Measurements from ENCODE around the gene MEI1.
A peak's percentile ranks its signal among the peaks of the same experiment; 100 is the strongest.
"Not testable (repeated sequence)": the region's sequence is repeated elsewhere in the genome, so short reads cannot be mapped to it uniquely, and the experiment has no call there.

Gene MEI1

GRCh38 chr22:41828516-41828915 lies 129.2 kb downstream of the MEI1 start:
- H3K36me3 ChIP-seq (ENCODE audit: insufficient read depth, low read length): no peaks in the 10 kb centered on the region
- H3K9me3 ChIP-seq (replicated peaks; ENCODE audit: low read length): no peaks in the 10 kb centered on the region
- H3K9ac ChIP-seq (ENCODE audit: low read depth, low read length): no peak overlapping the region
- no peak overlapping the region for H3K4me2 ChIP-seq (ENCODE audit: low read length)
- no peaks in the 10 kb centered on the region for H3K27me3 ChIP-seq (ENCODE audit: control insufficient read depth, insufficient read depth, low read length)
- H3K4me1 ChIP-seq (ENCODE audit: control insufficient read depth, insufficient read depth, low read length): peaks cover 43% of the 10 kb centered on the region
- no peak overlapping the region for H3K4me3 ChIP-seq (ENCODE audit: low read length)

- Histone ChIP-seq H3K4me2 (ENCODE audit: low read length) (no peak overlapping the region), H3K36me3 (ENCODE audit: insufficient read depth, low read length) (no peaks in the 10 kb centered on the region), H3K9me3 (replicated peaks; ENCODE audit: low read length) (no peaks in the 10 kb centered on the region), H3K4me3 (ENCODE audit: low read length) (no peak overlapping the region), H3K9ac (ENCODE audit: low read depth, low read length) (no peak overlapping the region), H3K4me1 (ENCODE audit: control insufficient read depth, insufficient read depth, low read length) (peaks cover 45% of the 10 kb centered on the region), H3K27me3 (ENCODE audit: control insufficient read depth, insufficient read depth, low read length) (no peaks in the 10 kb centered on the region)
Measured at GRCh38 chr22:41830174-41830573, 130.9 kb downstream of the MEI1 start.

GRCh38 chr22:41831383-41831782 lies 132.1 kb downstream of the MEI1 start:
- Histone ChIP-seq H3K4me2 (ENCODE audit: low read length) (no peak overlapping the region), H3K9me3 (replicated peaks; ENCODE audit: low read length) (no peaks in the 10 kb centered on the region), H3K36me3 (ENCODE audit: insufficient read depth, low read length) (peaks cover 6% of the 10 kb centered on the region), H3K9ac (ENCODE audit: low read depth, low read length) (no peak overlapping the region), H3K4me3 (ENCODE audit: low read length) (no peak overlapping the region), H3K4me1 (ENCODE audit: control insufficient read depth, insufficient read depth, low read length) (peaks cover 33% of the 10 kb centered on the region), H3K27me3 (ENCODE audit: control insufficient read depth, insufficient read depth, low read length) (no peaks in the 10 kb centered on the region)

GRCh38 chr22:41831828-41832552 lies 132.7 kb downstream of the MEI1 start:
- H3K4me3 ChIP-seq (ENCODE audit: low read length): peak overlapping the region; percentile 88
- H3K9ac ChIP-seq (ENCODE audit: low read depth, low read length): peak overlapping the region; percentile 69
- H3K4me2 ChIP-seq (ENCODE audit: low read length): peak overlapping the region; percentile 85
- no peaks in the 10 kb centered on the region for H3K27me3 ChIP-seq (ENCODE audit: control insufficient read depth, insufficient read depth, low read length)
- H3K36me3 ChIP-seq (ENCODE audit: insufficient read depth, low read length): peaks cover 10% of the 10 kb centered on the region
- H3K9me3 ChIP-seq (replicated peaks; ENCODE audit: low read length): no peaks in the 10 kb centered on the region
- peaks cover 27% of the 10 kb centered on the region for H3K4me1 ChIP-seq (ENCODE audit: control insufficient read depth, insufficient read depth, low read length)

GRCh38 chr22:41832553-41833368 lies 133.5 kb downstream of the MEI1 start, which contains the start of gene SREBF2:
TSS of gene SREBF2 (plus strand) at chr22:41833105. CDS start at chr22:41833271, 166 bp downstream.
- Histone ChIP-seq H3K9me3 (replicated peaks; ENCODE audit: low read length) (no peaks in the 10 kb centered on the region), H3K36me3 (ENCODE audit: insufficient read depth, low read length) (peaks cover 10% of the 10 kb centered on the region), H3K4me2 (ENCODE audit: low read length) (peak within 1 kb of the TSS; percentile 89), H3K4me3 (ENCODE audit: low read length) (peak within 1 kb of the TSS; percentile 88), H3K9ac (ENCODE audit: low read depth, low read length) (peak within 1 kb of the TSS; percentile 91), H3K4me1 (ENCODE audit: control insufficient read depth, insufficient read depth, low read length) (peaks cover 23% of the 10 kb centered on the region), H3K27me3 (ENCODE audit: control insufficient read depth, insufficient read depth, low read length) (no peaks in the 10 kb centered on the region)

- Histone ChIP-seq H3K4me1 (ENCODE audit: control insufficient read depth, insufficient read depth, low read length) (peaks cover 23% of the 10 kb centered on the region), H3K9me3 (replicated peaks; ENCODE audit: low read length) (no peaks in the 10 kb centered on the region), H3K36me3 (ENCODE audit: insufficient read depth, low read length) (peaks cover 10% of the 10 kb centered on the region), H3K27me3 (ENCODE audit: control insufficient read depth, insufficient read depth, low read length) (no peaks in the 10 kb centered on the region), H3K4me3 (ENCODE audit: low read length) (peak overlapping the region; percentile 88), H3K9ac (ENCODE audit: low read depth, low read length) (peak overlapping the region; percentile 91), H3K4me2 (ENCODE audit: low read length) (peak overlapping the region; percentile 89)
Measured at GRCh38 chr22:41833369-41834004, 134.2 kb downstream of the MEI1 start.

- Histone ChIP-seq H3K4me2 (ENCODE audit: low read length) (peak overlapping the region; percentile 89), H3K36me3 (ENCODE audit: insufficient read depth, low read length) (peaks cover 10% of the 10 kb centered on the region), H3K4me3 (ENCODE audit: low read length) (peak overlapping the region; percentile 88), H3K4me1 (ENCODE audit: control insufficient read depth, insufficient read depth, low read length) (peaks cover 23% of the 10 kb centered on the region), H3K9ac (ENCODE audit: low read depth, low read length) (peak overlapping the region; percentile 91), H3K9me3 (replicated peaks; ENCODE audit: low read length) (no peaks in the 10 kb centered on the region), H3K27me3 (ENCODE audit: control insufficient read depth, insufficient read depth, low read length) (no peaks in the 10 kb centered on the region)
Measured at GRCh38 chr22:41834005-41834944, 135.0 kb downstream of the MEI1 start.

GRCh38 chr22:41835462-41835861 lies 136.2 kb downstream of the MEI1 start:
- not testable (repeated sequence) for H3K9ac ChIP-seq (ENCODE audit: low read depth, low read length); H3K27me3 ChIP-seq (ENCODE audit: control insufficient read depth, insufficient read depth, low read length); H3K4me3 ChIP-seq (ENCODE audit: low read length); H3K36me3 ChIP-seq (ENCODE audit: insufficient read depth, low read length); H3K4me2 ChIP-seq (ENCODE audit: low read length); H3K9me3 ChIP-seq (replicated peaks; ENCODE audit: low read length)
- H3K4me1 ChIP-seq (ENCODE audit: control insufficient read depth, insufficient read depth, low read length): peaks cover 23% of the 10 kb centered on the region

GRCh38 chr22:41836551-41836950 lies 137.2 kb downstream of the MEI1 start:
- Histone ChIP-seq H3K4me3 (ENCODE audit: low read length) (no peak overlapping the region), H3K9me3 (replicated peaks; ENCODE audit: low read length) (no peaks in the 10 kb centered on the region), H3K27me3 (ENCODE audit: control insufficient read depth, insufficient read depth, low read length) (no peaks in the 10 kb centered on the region), H3K4me2 (ENCODE audit: low read length) (no peak overlapping the region), H3K36me3 (ENCODE audit: insufficient read depth, low read length) (peaks cover 10% of the 10 kb centered on the region), H3K4me1 (ENCODE audit: control insufficient read depth, insufficient read depth, low read length) (peaks cover 29% of the 10 kb centered on the region), H3K9ac (ENCODE audit: low read depth, low read length) (no peak overlapping the region)

- no peak overlapping the region for H3K4me2 ChIP-seq (ENCODE audit: low read length)
- H3K27me3 ChIP-seq (ENCODE audit: control insufficient read depth, insufficient read depth, low read length): no peaks in the 10 kb centered on the region
- H3K36me3 ChIP-seq (ENCODE audit: insufficient read depth, low read length): peaks cover 12% of the 10 kb centered on the region
- no peak overlapping the region for H3K9ac ChIP-seq (ENCODE audit: low read depth, low read length)
- no peak overlapping the region for H3K4me3 ChIP-seq (ENCODE audit: low read length)
- no peaks in the 10 kb centered on the region for H3K9me3 ChIP-seq (replicated peaks; ENCODE audit: low read length)
- H3K4me1 ChIP-seq (ENCODE audit: control insufficient read depth, insufficient read depth, low read length): peaks cover 14% of the 10 kb centered on the region
Measured at GRCh38 chr22:41838842-41839618, 139.7 kb downstream of the MEI1 start.

Data from skeletal muscle satellite cell (primary cell).